PC-3 (cell line): ENCODE results near the gene PSMF1. TPM values are rescaled to one million over a fixed set of nuclear protein-coding genes. Genes with fewer than 3 reads are reported as not detected.

Experiments used
- ATAC-seq: fragments of 200-7000 bp; cut with Tn5 transposase; 2 replicates; pipeline ENCODE4 v1.9.1; 2020; ENCODE audit warnings: mild to moderate bottlenecking, moderate library complexity
- BruUV-seq: library from RNA; stranded (reverse); fragments of 400-500 nt; replicated peaks from 2 replicates; lab custom pipeline; 2021; lab: Mats Ljungman, UMichigan
- CTCF ChIA-PET: fragments of 300-600 bp; sonication (Branson Sonifier 250); formaldehyde crosslinking; loops from one replicate; lab custom pipeline; 2022; ENCODE audit warnings: antibody characterized with exemption; lab: Charles Lee
- POLR2A ChIA-PET: fragments of 300-600 bp; sonication (Branson Sonifier 250); formaldehyde crosslinking; loops from one replicate; lab custom pipeline; 2022; ENCODE audit warnings: antibody characterized with exemption; ENCODE audit not compliant: unreplicated experiment; lab: Charles Lee
- DNase-seq: peaks from one replicate; pipeline ENCODE4 v3.0.0-alpha.2; 2015
- H2AFZ ChIP-seq: fragments of 300-600 bp; sonication (generic); 2 replicates; pipeline ENCODE4 v1.6.0; 2016; ENCODE audit warnings: antibody characterized with exemption, low read length
- H3F3A ChIP-seq: fragments of 300-600 bp; sonication (generic); one replicate; pipeline ENCODE4 v1.6.0; 2017; ENCODE audit warnings: antibody characterized with exemption, low read length, control low read depth, mild to moderate bottlenecking; ENCODE audit not compliant: unreplicated experiment
- H3K27ac ChIP-seq: fragments of 300-600 bp; sonication (generic); 2 replicates; pipeline ENCODE4 v1.5.1; 2016; ENCODE audit warnings: mild to moderate bottlenecking, low read length
- H3K27me3 ChIP-seq: fragments of 300-600 bp; sonication (generic); 2 replicates; pipeline ENCODE4 v1.6.1; 2016; ENCODE audit warnings: low read length, mixed read lengths
- H3K36me3 ChIP-seq: fragments of 300-600 bp; sonication (generic); 2 replicates; pipeline ENCODE4 v1.6.1; 2016; ENCODE audit warnings: low read depth, mixed run types, low read length, mixed read lengths
- H3K4me1 ChIP-seq: fragments of 300-600 bp; sonication (generic); 2 replicates; pipeline ENCODE4 v1.5.1; 2016; ENCODE audit warnings: low read length; ENCODE audit not compliant: insufficient read depth
- H3K4me2 ChIP-seq: fragments of 300-600 bp; sonication (generic); 2 replicates; pipeline ENCODE4 v1.6.0; 2016; ENCODE audit warnings: low read length
- H3K4me3 ChIP-seq: fragments of 300-600 bp; sonication (generic); 2 replicates; pipeline ENCODE4 v1.5.1; 2016; ENCODE audit warnings: mild to moderate bottlenecking, low read length, mixed read lengths
- H3K79me2 ChIP-seq: fragments of 300-600 bp; sonication (generic); 2 replicates; pipeline ENCODE4 v1.6.1; 2017; ENCODE audit warnings: low read length, mixed read lengths
- H3K9ac ChIP-seq: fragments of 300-600 bp; sonication (generic); 2 replicates; pipeline ENCODE4 v1.6.0; 2016; ENCODE audit warnings: mild to moderate bottlenecking, low read length
- H3K9me2 ChIP-seq: fragments of 300-600 bp; sonication (generic); replicated peaks from 2 replicates; pipeline ENCODE4 v1.6.1; 2016; ENCODE audit warnings: mixed run types, low read length, mixed read lengths
- H3K9me3 ChIP-seq: fragments of 300-600 bp; sonication (generic); 2 replicates; pipeline ENCODE4 v1.6.1; 2016; ENCODE audit warnings: low read length, mixed read lengths
- H4K20me1 ChIP-seq: fragments of 300-600 bp; sonication (generic); 2 replicates; pipeline ENCODE4 v1.6.1; 2016; ENCODE audit warnings: low read length, mixed read lengths
- EZH2 ChIP-seq: fragments of 300-600 bp; sonication (generic); IDR thresholded peaks from one replicate; pipeline ENCODE4 v1.6.1; 2017; ENCODE audit warnings: antibody characterized with exemption, mild to moderate bottlenecking, low read length; ENCODE audit not compliant: unreplicated experiment
- EZH2phosphoT487 ChIP-seq: fragments of 300-600 bp; sonication (generic); IDR thresholded peaks from 2 replicates; pipeline ENCODE4 v1.6.1; 2018; ENCODE audit warnings: mild to moderate bottlenecking, antibody characterized with exemption, low read length, borderline replicate concordance
- intact Hi-C: fragments of 100-400 bp; cut with micrococcal nuclease; formaldehyde crosslinking; loops from 2 replicates; pipeline ENCODE4 v1.9.0; 2023
- total RNA-seq: library from RNA; depleted of rRNA; stranded (reverse); fragments of >200 nt; gene quantifications from 2 replicates; pipeline ENCODE4 v1.2.3, GENCODE V29; 2014
- TF ChIP-seq, protein P1 (sequence below): fragments of 300-600 bp; sonication (generic); conservative IDR thresholded peaks from 2 replicates; pipeline ENCODE4 v1.5.1; 2017; ENCODE audit warnings: antibody characterized with exemption, low read depth, mild to moderate bottlenecking, low read length

PSMF1 gene
- total RNA-seq, 1 experiment from 2014 or later, result 60.8 TPM

DNA sequence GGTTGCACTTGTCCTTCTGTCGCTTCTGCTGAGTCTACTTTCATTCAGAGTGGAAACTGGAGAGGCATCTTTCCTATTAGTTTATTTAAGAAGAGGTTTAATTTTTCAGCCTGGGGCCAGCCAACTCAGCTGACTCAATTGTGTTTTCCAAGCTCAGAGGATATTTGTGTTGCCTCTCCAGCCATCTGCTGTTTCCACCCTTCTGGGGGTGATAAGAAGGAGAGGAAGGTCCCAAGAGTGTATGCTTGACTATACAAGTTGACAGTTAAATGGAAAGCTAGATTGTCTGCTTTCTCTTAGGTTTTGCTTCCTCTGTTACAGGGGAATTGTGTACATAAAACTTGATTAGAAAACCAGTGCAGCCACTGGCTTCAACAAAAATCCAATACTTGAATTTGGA lies 3.0 kb downstream of the PSMF1 start:
- no peak for DNase-seq
- no peak for ATAC-seq
- Histone ChIP-seq H3K9ac (no peak overlapping the region), H3K9me3 (no peaks in the 10 kb centered on the region), H4K20me1 (peaks cover 39% of the 10 kb centered on the region), H3K9me2 (no peaks in the 10 kb centered on the region), H3K27ac (no peak overlapping the region), H2AFZ (no peak overlapping the region), H3K27me3 (no peaks in the 10 kb centered on the region), H3K4me2 (peak overlapping the region; percentile 94), H3K4me1 (peaks cover 45% of the 10 kb centered on the region), H3K79me2 (peaks cover 80% of the 10 kb centered on the region), H3K36me3 (peaks cover 34% of the 10 kb centered on the region), H3K4me3 (0 out of 2 replicates have a peak overlapping the region, but pooled peaks have one; percentile 80), H3F3A (no peaks in the 10 kb centered on the region)
- CTCF ChIA-PET, result no interaction called here
- TF ChIP-seq EZH2 (no peak), EZH2phosphoT487 (no peak)
- TF ChIP-seq, protein P1, sequence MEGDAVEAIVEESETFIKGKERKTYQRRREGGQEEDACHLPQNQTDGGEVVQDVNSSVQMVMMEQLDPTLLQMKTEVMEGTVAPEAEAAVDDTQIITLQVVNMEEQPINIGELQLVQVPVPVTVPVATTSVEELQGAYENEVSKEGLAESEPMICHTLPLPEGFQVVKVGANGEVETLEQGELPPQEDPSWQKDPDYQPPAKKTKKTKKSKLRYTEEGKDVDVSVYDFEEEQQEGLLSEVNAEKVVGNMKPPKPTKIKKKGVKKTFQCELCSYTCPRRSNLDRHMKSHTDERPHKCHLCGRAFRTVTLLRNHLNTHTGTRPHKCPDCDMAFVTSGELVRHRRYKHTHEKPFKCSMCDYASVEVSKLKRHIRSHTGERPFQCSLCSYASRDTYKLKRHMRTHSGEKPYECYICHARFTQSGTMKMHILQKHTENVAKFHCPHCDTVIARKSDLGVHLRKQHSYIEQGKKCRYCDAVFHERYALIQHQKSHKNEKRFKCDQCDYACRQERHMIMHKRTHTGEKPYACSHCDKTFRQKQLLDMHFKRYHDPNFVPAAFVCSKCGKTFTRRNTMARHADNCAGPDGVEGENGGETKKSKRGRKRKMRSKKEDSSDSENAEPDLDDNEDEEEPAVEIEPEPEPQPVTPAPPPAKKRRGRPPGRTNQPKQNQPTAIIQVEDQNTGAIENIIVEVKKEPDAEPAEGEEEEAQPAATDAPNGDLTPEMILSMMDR, result no peak
- no TSS peak for BruUV-seq
- intact Hi-C loops, result no loop called here
- POLR2A ChIA-PET, result no interaction called here

DNA sequence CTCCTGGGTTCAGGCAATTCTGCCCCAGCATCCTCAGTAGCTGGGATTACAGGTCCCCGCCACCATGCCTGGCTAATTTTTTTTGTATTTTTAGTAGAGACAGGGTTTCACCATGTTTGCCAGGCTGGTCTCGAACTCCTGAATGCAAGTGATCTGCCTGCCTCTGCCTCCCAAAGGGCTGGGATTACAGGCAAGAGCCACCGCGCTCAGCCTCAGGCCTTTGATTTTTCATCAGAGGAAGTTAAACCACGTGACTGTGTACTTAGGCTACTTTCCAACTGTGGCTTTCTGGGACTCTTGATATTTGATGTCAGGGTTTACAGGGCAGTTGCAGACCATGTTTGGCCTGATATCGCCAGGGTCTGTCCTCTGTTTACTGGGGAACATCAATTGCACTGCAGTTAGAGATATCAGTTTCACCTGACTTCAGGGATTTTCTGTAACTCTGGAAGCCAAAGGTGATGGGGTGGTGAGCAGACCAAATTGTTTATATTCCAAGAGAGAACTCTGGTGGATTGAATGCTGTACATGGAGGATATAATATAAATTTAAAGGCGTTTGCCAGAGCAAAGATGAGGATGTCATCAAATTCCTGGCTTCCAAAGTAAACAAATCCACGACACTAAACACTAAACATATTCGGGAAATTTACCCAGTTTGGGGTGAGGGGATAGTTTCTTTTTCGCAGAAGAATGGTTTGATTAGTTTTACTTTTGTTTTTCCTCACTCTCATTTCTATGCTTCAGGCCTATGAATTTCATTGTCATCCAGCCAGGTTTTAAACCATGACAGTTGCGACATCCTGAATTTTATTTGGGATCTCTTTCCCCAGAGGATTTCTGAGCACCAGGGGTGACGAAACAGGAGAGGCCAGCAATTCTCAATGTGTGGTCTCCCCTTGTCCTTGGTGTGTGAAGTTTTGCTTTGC lies 4.2 kb downstream of the PSMF1 start:
- H3K79me2 ChIP-seq, result peaks cover 80% of the 10 kb centered on the region
- H3K36me3 ChIP-seq, result peaks cover 44% of the 10 kb centered on the region
- H3K9me3 ChIP-seq, result no peaks in the 10 kb centered on the region
- POLR2A ChIA-PET, result no interaction called here
- no peak for TF ChIP-seq EZH2phosphoT487
- TF ChIP-seq, protein P1, result no peak
- no peak for TF ChIP-seq EZH2
- intact Hi-C loops, result no loop called here
- peaks cover 47% of the 10 kb centered on the region for H4K20me1 ChIP-seq
- no peaks in the 10 kb centered on the region for H3K9me2 ChIP-seq
- H3K4me2 ChIP-seq, result peak overlapping the region; percentile 94
- peak; percentile 8 for ATAC-seq
- CTCF ChIA-PET, result no interaction called here
- peak; percentile 76 for DNase-seq
- no peak overlapping the region for H2AFZ ChIP-seq
- no TSS peak for BruUV-seq
- H3K4me3 ChIP-seq, result no peak overlapping the region
- H3K27ac ChIP-seq, result no peak overlapping the region
- no peaks in the 10 kb centered on the region for H3F3A ChIP-seq
- no peak overlapping the region for H3K9ac ChIP-seq
- peaks cover 47% of the 10 kb centered on the region for H3K4me1 ChIP-seq
- H3K27me3 ChIP-seq, result no peaks in the 10 kb centered on the region

DNA sequence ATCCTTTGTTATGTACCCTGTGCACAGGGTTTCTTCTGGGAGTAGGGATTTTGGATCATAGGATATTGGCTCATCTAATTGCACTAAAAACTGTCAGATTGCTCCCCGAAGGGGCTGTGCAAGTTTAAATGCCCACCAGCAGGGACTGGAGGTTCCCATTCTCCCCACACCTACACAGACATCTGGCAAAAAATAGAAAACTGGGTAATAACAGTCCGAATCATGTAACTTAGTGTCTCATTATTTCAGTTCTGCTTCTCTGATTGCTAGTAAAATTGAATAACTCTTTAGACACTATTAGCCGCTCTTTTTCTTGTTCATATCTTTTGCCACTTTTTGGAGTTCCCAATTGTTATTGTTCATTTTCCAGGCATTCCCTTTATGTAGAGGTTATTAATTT lies 5.3 kb downstream of the PSMF1 start:
- H3K79me2 ChIP-seq, result peaks cover 73% of the 10 kb centered on the region
- DNase-seq (no peak), ATAC-seq (no peak)
- no peak overlapping the region for H3K9ac ChIP-seq
- H3K27me3 ChIP-seq, result no peaks in the 10 kb centered on the region
- TF ChIP-seq EZH2 (no peak), EZH2phosphoT487 (no peak)
- TF ChIP-seq, protein P1, result no peak
- H4K20me1 ChIP-seq, result peaks cover 53% of the 10 kb centered on the region
- no peak overlapping the region for H3K4me2 ChIP-seq
- H3K9me3 ChIP-seq, result no peaks in the 10 kb centered on the region
- peaks cover 54% of the 10 kb centered on the region for H3K36me3 ChIP-seq
- intact Hi-C loops, result no loop called here
- CTCF ChIA-PET, result no interaction called here
- H3F3A ChIP-seq, result no peaks in the 10 kb centered on the region
- BruUV-seq, result no TSS peak
- no peak overlapping the region for H3K4me3 ChIP-seq
- H3K27ac ChIP-seq, result no peak overlapping the region
- no peak overlapping the region for H2AFZ ChIP-seq
- no peaks in the 10 kb centered on the region for H3K9me2 ChIP-seq
- peaks cover 43% of the 10 kb centered on the region for H3K4me1 ChIP-seq
- POLR2A ChIA-PET, result no interaction called here
